Natural killer cell (primary cell): ENCODE data around the gene SHD. TPM values are rescaled to one million over a fixed set of nuclear protein-coding genes. Genes with fewer than 3 reads are reported as not detected.

Source experiments
- ATAC-seq, 3 donors: fragments of 150-1000 bp in 2 of 3; fragments of 200-7000 bp in 1 of 3; cut with Tn5 transposase; 1 replicate in 1 of 3; 2 replicates in 2 of 3; pipeline ENCODE4 v1.10.0; 2021; ENCODE audit warnings: mild to moderate bottlenecking in 2 of 3, moderate library complexity in 2 of 3
- DNase-seq, 2 donors: peaks; one replicate each; pipeline versions ENCODE4 v3.0.0 to v3.0.0-alpha.2; 2013 to 2021; ENCODE audit warnings: mixed read lengths in 1 of 2
- H3K27ac ChIP-seq: one replicate; pipeline ENCODE4 v1.5.1; 2013; ENCODE audit warnings: mild to moderate bottlenecking, low read length
- H3K27me3 ChIP-seq: one replicate; pipeline ENCODE4 v1.6.1; 2013; ENCODE audit warnings: low read length; ENCODE audit not compliant: control insufficient read depth, insufficient read depth
- H3K36me3 ChIP-seq: one replicate; pipeline ENCODE4 v1.6.1; 2013; ENCODE audit warnings: low read length; ENCODE audit not compliant: control insufficient read depth, insufficient read depth
- H3K4me1 ChIP-seq: one replicate; pipeline ENCODE4 v1.6.1; 2013; ENCODE audit warnings: low read length; ENCODE audit not compliant: control insufficient read depth, insufficient read depth
- H3K4me3 ChIP-seq: one replicate; pipeline ENCODE4 v1.5.1; 2013; ENCODE audit warnings: low read length
- H3K9me3 ChIP-seq: one replicate; pipeline ENCODE4 v1.6.1; 2013; ENCODE audit warnings: low read length; ENCODE audit not compliant: control insufficient read depth, insufficient read depth
- H3K27ac Mint-ChIP-seq, 2 donors: one replicate each; pipeline ENCODE4 v1.8.0; 2022; ENCODE audit warnings: mild to moderate bottlenecking in 2 of 2, mixed read lengths in 2 of 2, moderate library complexity in 1 of 2
- H3K27me3 Mint-ChIP-seq, 2 donors: one replicate each; pipeline ENCODE4 v1.8.0; 2022; ENCODE audit warnings: low read depth in 2 of 2, mixed read lengths in 2 of 2
- H3K36me3 Mint-ChIP-seq: one replicate; pipeline ENCODE4 v1.8.0; 2022; ENCODE audit warnings: mixed read lengths
- H3K4me1 Mint-ChIP-seq, 2 donors: one replicate each; pipeline ENCODE4 v1.8.0; 2022; ENCODE audit warnings: mixed read lengths in 2 of 2
- H3K4me3 Mint-ChIP-seq: one replicate; pipeline ENCODE4 v1.8.0; 2022; ENCODE audit warnings: mild to moderate bottlenecking, moderate library complexity, mixed read lengths
- H3K9me3 Mint-ChIP-seq, 2 donors: one replicate each; pipeline ENCODE4 v1.8.0; 2022; ENCODE audit warnings: mixed read lengths in 2 of 2
- CTCF ChIP-seq: fragments of 200-600 bp; IDR thresholded peaks from one replicate; pipeline ENCODE4 v1.8.0; 2022; ENCODE audit warnings: antibody characterized with exemption
- WGBS: methylation state at CpG from one replicate; pipeline ENCODE4 v1.1.7; 2013; ENCODE audit warnings: missing lambda C conversion rate; ENCODE audit not compliant: insufficient coverage; 5-methylcytosine and 5-hydroxymethylcytosine counted together
- intact Hi-C: fragments of 100-400 bp; cut with micrococcal nuclease; formaldehyde crosslinking; loops from one replicate; pipeline ENCODE4 v1.14.2; 2022
- total RNA-seq, 4 donors: library from RNA; stranded (reverse); fragments of 120-200 nt in 1 of 4; gene quantifications; one replicate each; pipeline versions ENCODE4 v1.2.3 to v1.2.4, GENCODE V29; 2013 to 2022

SHD gene
- total RNA-seq, 3 donors from 2014 or later (not counting 1 experiment from before 2014, with no cell fraction given): 0.20 TPM; not detected in 2

- peaks cover 25 to 39% of the 10 kb centered on the region in 2 donors for H3K4me1 Mint-ChIP-seq
- no peaks in the 10 kb centered on the region for H3K27me3 Mint-ChIP-seq
- intact Hi-C loops: no loop called here
- no peak for TF ChIP-seq CTCF
- Histone ChIP-seq H3K27me3 (no peaks in the 10 kb centered on the region), H3K4me3 (no peak overlapping the region), H3K36me3 (peaks cover 2% of the 10 kb centered on the region), H3K27ac (no peak overlapping the region), H3K9me3 (no peaks in the 10 kb centered on the region), H3K4me1 (peaks cover 43% of the 10 kb centered on the region)
- no peaks in the 10 kb centered on the region for H3K9me3 Mint-ChIP-seq
- DNase-seq (no peak), ATAC-seq (no peak)
- peak overlapping the region; percentile 67 for H3K4me3 Mint-ChIP-seq
- no peaks in the 10 kb centered on the region for H3K36me3 Mint-ChIP-seq
- 93% methylated on average over 16 of the region's 16 CpGs for WGBS
- H3K27ac Mint-ChIP-seq: peak overlapping the region in 1 of 2 donors; percentile 61
Measured at GRCh38 chr19:4305659-4306058, 26.6 kb downstream of the SHD start.

GRCh38 chr19:4310247-4311121, 31.4 kb downstream of the SHD start:
- H3K9me3 Mint-ChIP-seq: no peaks in the 10 kb centered on the region
- Histone ChIP-seq H3K27ac (no peak overlapping the region), H3K27me3 (no peaks in the 10 kb centered on the region), H3K9me3 (no peaks in the 10 kb centered on the region), H3K36me3 (peaks cover 2% of the 10 kb centered on the region), H3K4me3 (no peak overlapping the region), H3K4me1 (peaks cover under 1% of the 10 kb centered on the region)
- intact Hi-C loops: no loop called here
- H3K36me3 Mint-ChIP-seq: no peaks in the 10 kb centered on the region
- no peak overlapping the region for H3K27ac Mint-ChIP-seq
- peak in 2 of 3 donors; percentile 34 to 62 for ATAC-seq
- no peak for TF ChIP-seq CTCF
- 94% methylated on average over 22 of the region's 22 CpGs for WGBS
- no peak overlapping the region for H3K4me3 Mint-ChIP-seq
- peaks cover 0 to 5% of the 10 kb centered on the region in 2 donors for H3K4me1 Mint-ChIP-seq
- DNase-seq: peak in 1 of 2 donors; percentile 36
- no peaks in the 10 kb centered on the region for H3K27me3 Mint-ChIP-seq

- Mint-ChIP-seq H3K4me3 (no peak overlapping the region), H3K9me3 (no peaks in the 10 kb centered on the region), H3K27ac (no peak overlapping the region), H3K36me3 (no peaks in the 10 kb centered on the region), H3K4me1 (no peaks in the 10 kb centered on the region), H3K27me3 (no peaks in the 10 kb centered on the region)
- Histone ChIP-seq H3K4me1 (no peaks in the 10 kb centered on the region), H3K36me3 (no peaks in the 10 kb centered on the region), H3K27ac (no peak overlapping the region), H3K27me3 (no peaks in the 10 kb centered on the region), H3K4me3 (no peak overlapping the region), H3K9me3 (no peaks in the 10 kb centered on the region)
- ATAC-seq: no peak
- 88% methylated on average over 10 of the region's 12 CpGs for WGBS
- TF ChIP-seq CTCF: no peak
- no peak for DNase-seq
- intact Hi-C loops: no loop called here
Measured at GRCh38 chr19:4313847-4314490, 34.9 kb downstream of the SHD start.
